Natural killer cell (primary cell): ENCODE results near the gene ISG15. TPM values are rescaled to one million over a fixed set of nuclear protein-coding genes. Genes with fewer than 3 reads are reported as not detected.

Experiments
- ATAC-seq, 3 donors: fragments of 150-1000 bp in 2 of 3; fragments of 200-7000 bp in 1 of 3; cut with Tn5 transposase; 1 replicate in 1 of 3; 2 replicates in 2 of 3; pipeline ENCODE4 v1.10.0; 2021; ENCODE audit warnings: mild to moderate bottlenecking in 2 of 3, moderate library complexity in 2 of 3
- DNase-seq, 2 donors: peaks; one replicate each; pipeline versions ENCODE4 v3.0.0 to v3.0.0-alpha.2; 2013 to 2021; ENCODE audit warnings: mixed read lengths in 1 of 2
- H3K27ac ChIP-seq: one replicate; pipeline ENCODE4 v1.5.1; 2013; ENCODE audit warnings: mild to moderate bottlenecking, low read length
- H3K27me3 ChIP-seq: one replicate; pipeline ENCODE4 v1.6.1; 2013; ENCODE audit warnings: low read length; ENCODE audit not compliant: control insufficient read depth, insufficient read depth
- H3K36me3 ChIP-seq: one replicate; pipeline ENCODE4 v1.6.1; 2013; ENCODE audit warnings: low read length; ENCODE audit not compliant: control insufficient read depth, insufficient read depth
- H3K4me1 ChIP-seq: one replicate; pipeline ENCODE4 v1.6.1; 2013; ENCODE audit warnings: low read length; ENCODE audit not compliant: control insufficient read depth, insufficient read depth
- H3K4me3 ChIP-seq: one replicate; pipeline ENCODE4 v1.5.1; 2013; ENCODE audit warnings: low read length
- H3K9me3 ChIP-seq: one replicate; pipeline ENCODE4 v1.6.1; 2013; ENCODE audit warnings: low read length; ENCODE audit not compliant: control insufficient read depth, insufficient read depth
- H3K27ac Mint-ChIP-seq, 2 donors: one replicate each; pipeline ENCODE4 v1.8.0; 2022; ENCODE audit warnings: mild to moderate bottlenecking in 2 of 2, mixed read lengths in 2 of 2, moderate library complexity in 1 of 2
- H3K27me3 Mint-ChIP-seq, 2 donors: one replicate each; pipeline ENCODE4 v1.8.0; 2022; ENCODE audit warnings: low read depth in 2 of 2, mixed read lengths in 2 of 2
- H3K36me3 Mint-ChIP-seq: one replicate; pipeline ENCODE4 v1.8.0; 2022; ENCODE audit warnings: mixed read lengths
- H3K4me1 Mint-ChIP-seq, 2 donors: one replicate each; pipeline ENCODE4 v1.8.0; 2022; ENCODE audit warnings: mixed read lengths in 2 of 2
- H3K4me3 Mint-ChIP-seq: one replicate; pipeline ENCODE4 v1.8.0; 2022; ENCODE audit warnings: mild to moderate bottlenecking, moderate library complexity, mixed read lengths
- H3K9me3 Mint-ChIP-seq, 2 donors: one replicate each; pipeline ENCODE4 v1.8.0; 2022; ENCODE audit warnings: mixed read lengths in 2 of 2
- CTCF ChIP-seq: fragments of 200-600 bp; IDR thresholded peaks from one replicate; pipeline ENCODE4 v1.8.0; 2022; ENCODE audit warnings: antibody characterized with exemption
- WGBS: methylation state at CpG from one replicate; pipeline ENCODE4 v1.1.7; 2013; ENCODE audit warnings: missing lambda C conversion rate; ENCODE audit not compliant: insufficient coverage; 5-methylcytosine and 5-hydroxymethylcytosine counted together
- intact Hi-C: fragments of 100-400 bp; cut with micrococcal nuclease; formaldehyde crosslinking; loops from one replicate; pipeline ENCODE4 v1.14.2; 2022
- total RNA-seq, 4 donors: library from RNA; stranded (reverse); fragments of 120-200 nt in 1 of 4; gene quantifications; one replicate each; pipeline versions ENCODE4 v1.2.3 to v1.2.4, GENCODE V29; 2013 to 2022

Gene ISG15
- total RNA-seq, 3 donors from 2014 or later (not counting 1 experiment from before 2014, with no cell fraction given): 17.0 to 56.9 (median 50.2) TPM

- H3K9me3 Mint-ChIP-seq: no peaks in the 10 kb centered on the region
- H3K27me3 ChIP-seq: peaks cover 46% of the 10 kb centered on the region
- peak; percentile 84 to 91 for DNase-seq
- no peak for TF ChIP-seq CTCF
- peak; percentile 52 to 56 (median 55) for ATAC-seq
- intact Hi-C loops: no loop called here
- peaks cover 11 to 39% of the 10 kb centered on the region in 2 donors for H3K27me3 Mint-ChIP-seq
- H3K4me3 Mint-ChIP-seq: peak overlapping the region; percentile 84
- H3K27ac ChIP-seq: no peak overlapping the region
- peak overlapping the region; percentile 21 for H3K4me3 ChIP-seq
- H3K36me3 Mint-ChIP-seq: no peaks in the 10 kb centered on the region
- peak overlapping the region; percentile 80 to 90 for H3K27ac Mint-ChIP-seq
- H3K4me1 ChIP-seq: peaks cover 55% of the 10 kb centered on the region
- H3K9me3 ChIP-seq: no peaks in the 10 kb centered on the region
- H3K4me1 Mint-ChIP-seq: peaks cover 15 to 22% of the 10 kb centered on the region in 2 donors
- H3K36me3 ChIP-seq: no peaks in the 10 kb centered on the region
- WGBS: 2% methylated on average over 75 of the region's 75 CpGs
Measured at GRCh38 chr1:1000357-1001056, 12.8 kb upstream of the ISG15 start.

- 3% methylated on average over 58 of the region's 58 CpGs for WGBS
- Histone ChIP-seq H3K4me3 (no peak overlapping the region), H3K4me1 (peaks cover 51% of the 10 kb centered on the region), H3K36me3 (no peaks in the 10 kb centered on the region), H3K27me3 (peaks cover 46% of the 10 kb centered on the region), H3K9me3 (no peaks in the 10 kb centered on the region), H3K27ac (no peak overlapping the region)
- TF ChIP-seq CTCF: no peak
- intact Hi-C loops: no loop called here
- no peaks in the 10 kb centered on the region for H3K36me3 Mint-ChIP-seq
- peaks cover 15 to 17% of the 10 kb centered on the region in 2 donors for H3K4me1 Mint-ChIP-seq
- DNase-seq (peak in 1 of 2 donors; percentile 42), ATAC-seq (no peak)
- H3K27me3 Mint-ChIP-seq: peaks cover 11 to 38% of the 10 kb centered on the region in 2 donors
- peak overlapping the region; percentile 80 to 90 for H3K27ac Mint-ChIP-seq
- H3K4me3 Mint-ChIP-seq: peak overlapping the region; percentile 84
- no peaks in the 10 kb centered on the region for H3K9me3 Mint-ChIP-seq
Measured at GRCh38 chr1:1001057-1001783, 12.1 kb upstream of the ISG15 start.

- TF ChIP-seq CTCF: no peak
- Histone ChIP-seq H3K9me3 (no peaks in the 10 kb centered on the region), H3K4me1 (peaks cover 43% of the 10 kb centered on the region), H3K27ac (no peak overlapping the region), H3K4me3 (no peak overlapping the region), H3K36me3 (no peaks in the 10 kb centered on the region), H3K27me3 (peaks cover 28% of the 10 kb centered on the region)
- DNase-seq (no peak), ATAC-seq (no peak)
- Mint-ChIP-seq H3K4me3 (no peak overlapping the region), H3K27ac (no peak overlapping the region), H3K36me3 (no peaks in the 10 kb centered on the region), H3K9me3 (no peaks in the 10 kb centered on the region), H3K4me1 (peaks cover 15 to 17% of the 10 kb centered on the region in 2 donors), H3K27me3 (peaks cover 11 to 31% of the 10 kb centered on the region in 2 donors)
- 79% methylated on average over 17 of the region's 22 CpGs for WGBS
- intact Hi-C loops: no loop called here
Measured at GRCh38 chr1:1003618-1004419, 9.5 kb upstream of the ISG15 start.
